Stomach smooth muscle (tissue), 2 donors: ENCODE measurements around the gene FAM174B.

Experiments
- H3K27ac ChIP-seq: one replicate; pipeline ENCODE4 v1.7.0; 2013; ENCODE audit warnings: mild to moderate bottlenecking, low read length, inconsistent platforms
- H3K27me3 ChIP-seq, 2 donors: one replicate each; pipeline ENCODE4 v1.7.0; 2013; ENCODE audit warnings: low read length in 2 of 2; ENCODE audit not compliant: insufficient read depth in 2 of 2, control insufficient read depth in 1 of 2
- H3K36me3 ChIP-seq, 2 donors: one replicate each; pipeline ENCODE4 v1.7.0; 2013; ENCODE audit warnings: low read length in 2 of 2; ENCODE audit not compliant: control insufficient read depth in 2 of 2, insufficient read depth in 2 of 2
- H3K4me1 ChIP-seq: one replicate; pipeline ENCODE4 v1.7.0; 2013; ENCODE audit warnings: low read length; ENCODE audit not compliant: control insufficient read depth, insufficient read depth
- H3K4me3 ChIP-seq, 2 donors: one replicate each; pipeline ENCODE4 v1.7.0; 2013; ENCODE audit warnings: low read length in 2 of 2
- H3K9ac ChIP-seq, 2 donors: one replicate each; pipeline ENCODE4 v1.7.0; 2013; ENCODE audit warnings: low read length in 2 of 2, mild to moderate bottlenecking in 1 of 2
- H3K9me3 ChIP-seq, 2 donors: one replicate each; pipeline ENCODE4 v1.7.0; 2013; ENCODE audit warnings: low read length in 2 of 2; ENCODE audit not compliant: control insufficient read depth in 2 of 2
- donor health status: healthy.
- donor health status: Pancreatic carcinoma.

FAM174B gene

GRCh38 chr15:92619145-92620101 is 36.2 kb downstream of the FAM174B start:
- H3K27ac ChIP-seq, result peak overlapping the region; percentile 55
- H3K27me3 ChIP-seq, result no peaks in the 10 kb centered on the region
- no peak overlapping the region for H3K9ac ChIP-seq
- no peaks in the 10 kb centered on the region for H3K36me3 ChIP-seq
- H3K4me1 ChIP-seq, result peaks cover 41% of the 10 kb centered on the region
- H3K4me3 ChIP-seq, result no peak overlapping the region
- no peaks in the 10 kb centered on the region for H3K9me3 ChIP-seq

DNA sequence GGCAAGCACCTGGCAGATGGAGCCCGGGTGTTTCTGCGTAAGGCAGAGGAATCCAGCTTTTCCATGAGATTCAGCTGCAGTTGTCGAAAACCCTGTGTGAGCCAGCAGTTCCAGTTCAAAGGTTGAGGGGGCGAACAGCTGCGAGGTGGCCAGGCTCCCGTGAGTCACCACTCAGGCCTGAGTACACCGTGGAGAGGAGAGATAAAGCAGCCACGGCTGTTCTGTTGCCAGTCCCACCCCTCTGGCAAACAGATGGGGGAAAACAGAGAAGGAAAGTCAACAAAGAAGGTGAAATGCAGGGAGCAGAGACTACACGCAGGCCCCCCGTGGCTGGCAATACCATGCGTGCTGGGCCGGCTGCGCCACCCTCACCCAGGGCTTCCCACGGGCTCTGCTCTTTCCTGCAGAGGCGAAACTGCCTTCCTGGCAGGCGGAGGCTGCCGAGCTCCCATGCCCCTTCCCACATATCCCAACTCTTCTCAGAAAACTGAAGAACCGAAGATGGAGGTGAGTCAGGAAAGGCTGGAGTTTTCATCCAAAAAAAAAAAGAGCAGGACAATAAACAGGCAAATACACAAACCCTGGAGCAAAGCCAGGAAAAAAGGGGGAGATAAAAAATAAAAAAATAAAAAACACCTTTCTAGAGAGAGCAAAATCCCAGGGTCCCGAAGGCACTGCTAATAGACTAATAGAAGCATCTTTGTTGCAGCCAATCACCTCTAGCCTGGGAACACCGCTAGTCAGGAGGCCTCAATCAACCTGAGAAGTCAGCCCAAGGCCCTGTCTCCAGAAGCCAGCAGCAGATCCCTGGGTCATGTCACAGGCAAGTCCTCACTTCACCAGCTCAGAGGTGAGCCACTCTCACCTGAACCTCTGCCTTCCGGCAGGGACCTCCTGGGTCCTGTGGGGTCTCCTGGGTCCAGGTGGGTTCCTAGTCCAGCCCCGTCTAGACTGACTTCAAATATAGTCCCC is 37.7 kb downstream of the FAM174B start:
- H3K4me3 ChIP-seq, result peak overlapping the region in 1 of 2 donors; percentile 22
- H3K4me1 ChIP-seq, result peaks cover 33% of the 10 kb centered on the region
- no peak overlapping the region for H3K9ac ChIP-seq
- no peaks in the 10 kb centered on the region for H3K9me3 ChIP-seq
- H3K27ac ChIP-seq, result peak overlapping the region; percentile 62
- no peaks in the 10 kb centered on the region for H3K27me3 ChIP-seq
- H3K36me3 ChIP-seq, result no peaks in the 10 kb centered on the region

- peaks cover 40% of the 10 kb centered on the region for H3K4me1 ChIP-seq
- no peaks in the 10 kb centered on the region for H3K9me3 ChIP-seq
- H3K27me3 ChIP-seq, result no peaks in the 10 kb centered on the region
- H3K36me3 ChIP-seq, result no peaks in the 10 kb centered on the region
- no peak overlapping the region for H3K4me3 ChIP-seq
- H3K27ac ChIP-seq, result peak overlapping the region; percentile 62
- H3K9ac ChIP-seq, result no peak overlapping the region
Measured at GRCh38 chr15:92616621-92617548, 38.7 kb downstream of the FAM174B start.

GRCh38 chr15:92614791-92615785 is 40.5 kb downstream of the FAM174B start:
- Histone ChIP-seq H3K4me1 (peaks cover 40% of the 10 kb centered on the region), H3K27me3 (no peaks in the 10 kb centered on the region), H3K4me3 (no peak overlapping the region), H3K9ac (no peak overlapping the region), H3K9me3 (no peaks in the 10 kb centered on the region), H3K27ac (no peak overlapping the region), H3K36me3 (no peaks in the 10 kb centered on the region)

- no peaks in the 10 kb centered on the region for H3K36me3 ChIP-seq
- no peaks in the 10 kb centered on the region for H3K27me3 ChIP-seq
- no peak overlapping the region for H3K9ac ChIP-seq
- H3K9me3 ChIP-seq, result no peaks in the 10 kb centered on the region
- H3K27ac ChIP-seq, result no peak overlapping the region
- peaks cover 32% of the 10 kb centered on the region for H3K4me1 ChIP-seq
- H3K4me3 ChIP-seq, result no peak overlapping the region
Measured at GRCh38 chr15:92614301-92614700, 41.3 kb downstream of the FAM174B start.

DNA sequence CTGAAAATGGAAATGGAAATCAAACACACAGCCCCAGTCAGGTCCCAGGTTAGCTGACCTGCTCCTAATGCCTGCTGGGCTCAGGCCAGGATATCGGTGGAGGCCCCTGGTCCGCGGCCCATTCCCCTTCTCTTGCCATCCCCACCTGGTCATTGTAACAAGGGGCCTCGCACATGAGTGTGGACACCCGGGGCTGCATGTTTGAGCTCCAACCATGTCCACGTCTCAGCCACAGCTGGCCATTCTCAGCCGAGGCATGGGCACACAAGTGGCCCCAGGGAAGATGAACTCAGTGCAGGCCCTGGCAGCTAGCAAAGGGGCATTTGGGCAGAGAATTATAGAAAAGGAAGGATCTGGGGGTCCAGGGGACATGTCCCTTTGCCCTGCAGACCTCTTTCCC is 41.7 kb downstream of the FAM174B start:
- Histone ChIP-seq H3K27ac (no peak overlapping the region), H3K27me3 (no peaks in the 10 kb centered on the region)

GRCh38 chr15:92612891-92613290 is 42.7 kb downstream of the FAM174B start:
- no peaks in the 10 kb centered on the region for H3K9me3 ChIP-seq
- peaks cover 20% of the 10 kb centered on the region for H3K4me1 ChIP-seq
- H3K36me3 ChIP-seq, result no peaks in the 10 kb centered on the region
- no peak overlapping the region for H3K9ac ChIP-seq
- H3K27ac ChIP-seq, result no peak overlapping the region
- no peaks in the 10 kb centered on the region for H3K27me3 ChIP-seq
- no peak overlapping the region for H3K4me3 ChIP-seq

More for the DNA sequence above, 41.7 kb downstream of the FAM174B start:
- H3K9me3 ChIP-seq, result no peaks in the 10 kb centered on the region
- H3K9ac ChIP-seq, result no peak overlapping the region
- no peak overlapping the region for H3K4me3 ChIP-seq
- peaks cover 27% of the 10 kb centered on the region for H3K4me1 ChIP-seq
- H3K36me3 ChIP-seq, result no peaks in the 10 kb centered on the region

GRCh38 chr15:92611995-92612745 is 43.4 kb downstream of the FAM174B start:
- no peaks in the 10 kb centered on the region for H3K27me3 ChIP-seq
- H3K9me3 ChIP-seq, result no peaks in the 10 kb centered on the region
- H3K36me3 ChIP-seq, result no peaks in the 10 kb centered on the region
- no peak overlapping the region for H3K9ac ChIP-seq
- H3K27ac ChIP-seq, result no peak overlapping the region
- peaks cover 14% of the 10 kb centered on the region for H3K4me1 ChIP-seq
- no peak overlapping the region for H3K4me3 ChIP-seq

DNA sequence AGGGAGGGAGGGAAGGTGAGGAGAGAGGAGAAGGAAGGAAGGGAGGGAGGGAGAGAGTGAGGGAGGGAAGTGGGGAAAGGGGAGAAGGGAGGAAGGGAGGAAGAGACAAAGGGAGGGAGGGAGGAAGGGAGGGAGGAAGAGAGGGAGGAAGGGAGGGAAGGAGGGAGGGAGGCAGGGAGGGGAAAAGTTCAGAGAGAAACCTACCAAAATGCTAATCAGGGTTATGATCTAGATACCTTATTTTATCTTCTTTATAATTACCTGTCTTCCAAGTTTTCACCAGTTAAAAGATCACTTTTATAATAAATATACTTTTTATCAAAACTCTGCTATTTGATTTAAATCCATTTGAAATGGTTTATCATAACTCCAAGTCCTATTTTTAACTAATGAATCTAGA is 44.4 kb downstream of the FAM174B start:
- Histone ChIP-seq H3K36me3 (no peaks in the 10 kb centered on the region), H3K27me3 (no peaks in the 10 kb centered on the region), H3K27ac (no peak overlapping the region), H3K9ac (no peak overlapping the region), H3K9me3 (no peaks in the 10 kb centered on the region), H3K4me1 (peaks cover 7% of the 10 kb centered on the region), H3K4me3 (no peak overlapping the region)
